SU-DHL-6 (cell line): ENCODE measurements around the gene DPF1.

Source experiments
- EZH2phosphoT487 ChIP-seq: fragments of 200-600 bp; sonication (generic), shearing (Covaris generic); conservative IDR thresholded peaks from 2 replicates; pipeline ENCODE4 v1.6.1; 2018; ENCODE audit warnings: mild to moderate bottlenecking, antibody characterized with exemption, low read length, moderate library complexity, mixed read lengths
- TF ChIP-seq, protein P1 (sequence below): fragments of 200-600 bp; sonication (generic); IDR thresholded peaks from one replicate; pipeline ENCODE4 v1.5.1; 2017; ENCODE audit warnings: antibody characterized with exemption, mild to moderate bottlenecking, low read length, moderate library complexity; ENCODE audit not compliant: insufficient read depth, poor library complexity, severe bottlenecking

DNA sequence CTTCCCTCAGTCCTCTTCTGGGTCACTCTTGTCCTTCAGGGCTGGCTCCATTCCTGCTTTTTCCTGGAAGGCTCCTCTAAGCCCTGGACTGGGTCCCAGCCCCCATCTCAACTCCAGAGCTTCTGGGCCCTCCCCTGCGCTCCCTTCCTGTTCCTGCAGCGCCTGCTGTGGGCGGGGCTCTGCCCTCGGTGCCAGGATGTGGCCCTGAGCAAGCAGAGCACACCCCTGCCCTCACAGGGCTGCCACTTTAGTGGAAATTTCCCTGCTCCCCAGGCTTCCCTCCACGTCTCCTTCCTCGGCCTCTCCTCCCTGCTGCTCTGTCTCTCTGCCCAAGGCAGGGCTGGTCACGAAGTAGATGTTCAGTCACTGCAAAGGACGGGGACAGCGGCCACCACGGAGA, 28.8 kb downstream of the DPF1 start:
- TF ChIP-seq, protein P1, sequence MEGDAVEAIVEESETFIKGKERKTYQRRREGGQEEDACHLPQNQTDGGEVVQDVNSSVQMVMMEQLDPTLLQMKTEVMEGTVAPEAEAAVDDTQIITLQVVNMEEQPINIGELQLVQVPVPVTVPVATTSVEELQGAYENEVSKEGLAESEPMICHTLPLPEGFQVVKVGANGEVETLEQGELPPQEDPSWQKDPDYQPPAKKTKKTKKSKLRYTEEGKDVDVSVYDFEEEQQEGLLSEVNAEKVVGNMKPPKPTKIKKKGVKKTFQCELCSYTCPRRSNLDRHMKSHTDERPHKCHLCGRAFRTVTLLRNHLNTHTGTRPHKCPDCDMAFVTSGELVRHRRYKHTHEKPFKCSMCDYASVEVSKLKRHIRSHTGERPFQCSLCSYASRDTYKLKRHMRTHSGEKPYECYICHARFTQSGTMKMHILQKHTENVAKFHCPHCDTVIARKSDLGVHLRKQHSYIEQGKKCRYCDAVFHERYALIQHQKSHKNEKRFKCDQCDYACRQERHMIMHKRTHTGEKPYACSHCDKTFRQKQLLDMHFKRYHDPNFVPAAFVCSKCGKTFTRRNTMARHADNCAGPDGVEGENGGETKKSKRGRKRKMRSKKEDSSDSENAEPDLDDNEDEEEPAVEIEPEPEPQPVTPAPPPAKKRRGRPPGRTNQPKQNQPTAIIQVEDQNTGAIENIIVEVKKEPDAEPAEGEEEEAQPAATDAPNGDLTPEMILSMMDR = no peak
- TF ChIP-seq EZH2phosphoT487 = no peak
